Hepatocyte (in vitro differentiated cells): ENCODE results near the gene UTP11.

Experiments used
- CTCF ChIP-seq: fragments of 200-600 bp; sonication (generic); IDR thresholded peaks from 2 replicates; pipeline ENCODE4 v1.5.1; 2016; ENCODE audit warnings: antibody characterized with exemption, mild to moderate bottlenecking; ENCODE audit not compliant: poor library complexity
- EZH2 ChIP-seq: fragments of 200-600 bp; sonication (generic); IDR thresholded peaks from 2 replicates; pipeline ENCODE4 v1.6.1; 2016; ENCODE audit warnings: antibody characterized with exemption, mild to moderate bottlenecking, borderline replicate concordance
- EZH2phosphoT487 ChIP-seq: fragments of 200-600 bp; sonication (generic); IDR thresholded peaks from one replicate; pipeline ENCODE4 v1.6.1; 2018; ENCODE audit warnings: antibody characterized with exemption, mild to moderate bottlenecking, low read depth, moderate library complexity; ENCODE audit not compliant: unreplicated experiment, severe bottlenecking

GRCh38 chr1:38031513-38031866 is 19.0 kb downstream of the UTP11 start:
- TF ChIP-seq CTCF (no peak), EZH2 (no peak), EZH2phosphoT487 (no peak)
